Epithelial cell of alveolus of lung (primary cell): ENCODE measurements around the gene MRPS30. TPM values are rescaled to one million over a fixed set of nuclear protein-coding genes. Genes with fewer than 3 reads are reported as not detected.

Source experiments
- total RNA-seq: library from RNA; depleted of rRNA; stranded (reverse); fragments of >200 nt; gene quantifications from 2 replicates; pipeline ENCODE4 v1.2.1, GENCODE V29; 2015

MRPS30 gene
- total RNA-seq = 67.0 and 77.4 TPM in 2 replicates

DNA sequence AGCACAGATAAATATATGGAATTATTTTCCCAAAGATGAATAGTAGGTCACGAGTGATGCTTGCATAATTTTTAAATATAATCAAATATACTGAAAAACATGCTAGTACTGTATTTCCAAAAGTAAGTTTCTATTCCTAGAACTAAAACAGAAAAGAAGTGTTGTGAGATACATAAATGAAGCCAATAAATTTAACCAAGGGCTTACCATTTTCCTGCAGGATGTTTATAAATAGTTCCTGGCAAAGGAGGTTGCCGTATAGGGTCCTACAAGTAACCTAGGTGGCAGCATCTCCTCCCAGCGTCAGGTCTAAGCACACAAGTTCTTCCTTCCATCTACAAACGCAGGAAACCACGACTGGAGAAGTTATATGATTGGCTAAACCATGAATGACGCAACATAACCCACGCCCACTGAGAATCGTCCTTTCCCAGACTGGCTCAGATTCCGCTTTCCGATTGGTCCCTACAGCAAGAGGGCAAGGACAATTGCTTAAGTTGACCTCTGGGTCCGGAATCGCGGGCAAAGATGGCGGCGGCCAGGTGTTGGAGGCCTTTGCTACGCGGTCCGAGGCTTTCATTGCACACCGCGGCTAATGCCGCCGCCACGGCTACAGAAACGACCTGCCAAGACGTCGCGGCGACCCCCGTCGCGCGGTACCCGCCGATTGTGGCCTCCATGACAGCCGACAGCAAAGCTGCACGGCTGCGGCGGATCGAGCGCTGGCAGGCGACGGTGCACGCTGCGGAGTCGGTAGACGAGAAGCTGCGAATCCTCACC, at the start of gene MRPS30:
MRPS30 (plus strand) TSS at position 513 of the 780 bp plus-strand sequence; CDS start at position 529, 16 bp downstream.

